Right lung (tissue), 5 donors: ENCODE measurements around the gene MYH14. TPM values are rescaled to one million over a fixed set of nuclear protein-coding genes. Genes with fewer than 3 reads are reported as not detected.
"Not testable (repeated sequence)": the region's sequence is repeated elsewhere in the genome, so short reads cannot be mapped to it uniquely, and the experiment has no call there.

Experiments used
- DNase-seq, 2 donors: peaks; one replicate each; pipeline ENCODE4 v3.0.0-alpha.2; 2013
- polyA plus RNA-seq, 5 donors: library from polyadenylated mRNA; unstranded; fragments of 120-200 nt; gene quantifications; one replicate each; pipeline versions ENCODE4 v1.2.1 to v1.2.3, GENCODE V29; 2013; ENCODE audit warnings: inconsistent platforms in 1 of 5, low replicate concordance in 1 of 5; ENCODE audit not compliant: insufficient read length in 5 of 5, insufficient read depth in 1 of 5

The MYH14 gene
- polyA plus RNA-seq, 5 donors = 30.6 to 77.6 (median 45.7) TPM

DNA sequence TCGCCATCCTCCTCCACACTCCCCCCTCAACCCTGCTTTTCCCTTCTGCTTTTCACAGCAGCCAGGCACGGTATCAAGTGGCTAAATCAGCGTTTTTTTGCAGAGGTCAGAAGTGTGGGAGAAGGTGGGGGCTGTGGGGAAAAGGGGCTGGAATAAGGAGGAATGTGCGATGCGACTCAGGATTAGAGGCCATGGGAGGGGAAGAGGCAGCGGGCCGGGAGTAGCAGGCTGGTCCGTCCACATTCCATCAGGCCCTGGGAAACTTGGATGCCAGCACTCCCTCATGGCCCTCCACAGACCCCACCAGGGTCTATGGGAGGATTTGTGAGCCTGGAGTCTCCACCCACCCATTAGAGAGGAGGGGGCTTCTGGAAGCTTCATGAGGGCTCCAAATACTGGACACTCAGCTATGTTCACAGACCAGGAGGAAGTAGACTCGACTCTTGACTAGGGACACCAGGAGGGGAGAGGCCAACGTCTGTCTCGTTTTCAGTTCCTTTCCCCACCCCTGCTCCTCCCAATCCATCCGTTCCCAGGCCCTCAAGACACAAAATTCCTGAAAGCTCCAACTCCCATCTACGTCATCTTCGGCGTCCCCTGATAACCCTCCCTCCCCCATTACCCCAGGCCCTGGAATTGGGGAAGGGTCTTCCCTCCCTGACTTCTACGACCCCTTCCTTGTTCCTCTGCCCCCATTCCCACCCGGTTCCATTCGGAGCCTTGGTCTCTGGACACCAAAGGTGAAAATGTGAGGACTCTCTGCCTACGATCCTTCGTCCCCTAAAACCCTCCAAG is 129.0 kb downstream of the MYH14 start:
- peak; percentile 53 to 65 for DNase-seq

DNA sequence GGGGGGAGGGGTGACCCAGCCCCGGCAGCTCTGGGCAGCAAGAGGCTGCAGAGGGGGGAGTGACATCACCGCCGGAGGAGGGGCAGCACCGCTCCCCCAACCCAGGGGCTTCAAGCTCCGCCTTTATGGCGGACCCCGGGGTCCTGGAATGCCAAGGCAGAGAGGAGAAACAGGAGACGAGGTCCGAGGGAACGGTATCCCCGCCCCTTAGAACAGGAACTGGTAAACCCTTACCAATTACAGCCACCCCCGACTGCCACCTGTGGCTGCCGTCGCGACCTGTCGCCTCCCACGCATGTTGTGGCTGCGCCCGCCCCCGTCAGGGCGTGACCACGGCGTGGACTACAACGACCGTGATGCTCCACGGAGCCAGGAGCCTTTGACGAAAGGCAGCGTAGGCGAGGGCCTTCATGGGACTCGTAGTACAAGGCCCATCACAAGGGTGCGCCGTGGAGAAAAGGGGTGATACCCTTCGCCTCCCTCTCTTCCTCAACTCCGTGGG is 129.9 kb downstream of the MYH14 start:
- peak; percentile 89 to 92 for DNase-seq

DNA sequence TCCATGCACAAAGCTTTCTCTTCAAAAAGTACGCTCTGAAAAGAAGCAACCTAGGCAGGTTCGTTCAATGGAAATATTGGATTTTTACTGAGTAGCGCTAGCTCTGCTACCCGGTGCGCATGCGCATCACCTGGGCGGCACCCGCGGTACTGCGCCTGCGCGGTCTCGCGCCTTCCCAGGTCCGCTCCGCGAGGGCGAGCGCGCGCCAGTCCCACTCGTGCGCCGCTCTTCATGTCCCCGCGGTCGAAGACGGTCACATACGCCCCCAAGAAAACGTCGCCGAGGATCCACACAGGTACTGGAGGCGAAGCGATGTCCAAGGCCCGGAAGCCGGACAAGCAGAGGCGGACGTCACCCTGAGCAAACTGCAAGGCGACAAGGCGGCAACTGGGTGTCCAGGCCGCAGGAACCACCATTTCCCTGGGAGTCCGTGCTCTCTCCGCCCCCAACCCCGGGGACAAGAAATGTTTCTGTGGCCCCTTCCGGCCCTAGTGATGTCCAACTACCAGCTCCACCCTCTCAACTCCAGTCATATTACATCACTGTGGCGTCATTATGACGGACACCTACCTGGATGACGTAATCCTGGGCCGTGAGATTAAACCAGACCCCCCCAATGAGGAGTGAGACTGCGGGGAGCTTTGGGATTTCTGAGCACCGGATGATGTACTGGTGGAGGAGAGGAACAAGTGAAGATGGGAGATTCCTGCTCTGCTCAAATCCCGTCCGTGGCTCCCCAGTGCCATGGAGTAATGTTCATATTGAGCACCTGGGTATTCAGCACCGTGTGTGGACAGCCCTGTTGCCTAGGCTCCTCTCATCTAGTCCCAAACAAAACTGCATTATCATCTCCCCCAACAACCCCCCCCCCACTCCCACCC is 130.6 kb downstream of the MYH14 start:
- DNase-seq = peak; percentile 90 to 93

DNA sequence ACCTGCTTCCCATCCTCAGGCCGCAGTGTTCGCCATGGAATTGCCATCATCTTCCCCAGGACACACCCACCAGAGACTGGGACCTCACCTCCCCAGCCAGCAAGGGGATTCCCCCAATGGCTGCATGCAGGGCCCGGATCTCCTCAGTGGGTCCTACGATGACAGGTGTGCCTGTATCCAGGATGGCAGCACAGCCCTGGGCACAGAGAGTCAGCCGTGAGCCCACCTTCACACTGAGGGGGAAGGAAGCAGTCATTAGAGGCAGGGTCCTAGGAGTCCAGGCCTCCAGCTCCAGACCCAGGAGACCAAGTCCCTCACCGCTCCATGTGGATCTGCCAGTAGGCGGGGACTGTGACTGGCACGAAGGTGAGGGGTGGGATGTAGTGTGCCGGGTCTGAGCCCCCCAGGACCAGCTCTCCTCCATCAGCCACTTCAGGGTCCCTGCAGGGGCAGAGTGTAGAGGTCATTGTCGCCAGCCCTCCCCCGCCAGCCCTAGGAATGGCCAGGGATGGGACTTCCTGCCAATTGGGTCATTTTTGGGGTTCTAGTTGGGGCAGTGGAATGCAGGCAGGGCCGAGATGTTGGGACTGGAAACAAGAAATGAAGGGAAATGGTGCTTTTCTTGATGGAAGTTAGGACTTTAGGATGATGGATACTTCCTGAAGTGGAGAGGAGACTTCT is 131.5 kb downstream of the MYH14 start:
- no peak for DNase-seq

DNA sequence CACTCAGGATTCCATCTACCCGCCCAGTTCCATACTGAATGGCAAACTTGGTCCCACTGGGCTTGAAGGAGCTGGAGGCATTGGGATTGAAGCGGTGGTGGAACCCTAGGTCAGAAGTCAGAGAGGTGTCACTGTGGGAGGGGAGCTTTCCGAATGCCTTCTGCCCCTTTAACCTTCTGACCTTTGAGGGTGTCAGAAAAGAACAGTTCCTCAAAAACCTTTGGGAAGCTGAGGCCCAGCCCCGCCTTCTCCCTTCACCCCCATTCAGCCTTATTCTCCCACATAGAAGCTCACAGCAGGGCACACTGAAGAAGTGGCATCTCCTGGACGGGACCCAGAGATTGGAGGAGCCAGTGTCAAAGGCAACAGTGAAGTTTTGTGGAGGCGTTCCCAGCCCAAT is 133.6 kb downstream of the MYH14 start:
- not testable (repeated sequence) for DNase-seq

DNA sequence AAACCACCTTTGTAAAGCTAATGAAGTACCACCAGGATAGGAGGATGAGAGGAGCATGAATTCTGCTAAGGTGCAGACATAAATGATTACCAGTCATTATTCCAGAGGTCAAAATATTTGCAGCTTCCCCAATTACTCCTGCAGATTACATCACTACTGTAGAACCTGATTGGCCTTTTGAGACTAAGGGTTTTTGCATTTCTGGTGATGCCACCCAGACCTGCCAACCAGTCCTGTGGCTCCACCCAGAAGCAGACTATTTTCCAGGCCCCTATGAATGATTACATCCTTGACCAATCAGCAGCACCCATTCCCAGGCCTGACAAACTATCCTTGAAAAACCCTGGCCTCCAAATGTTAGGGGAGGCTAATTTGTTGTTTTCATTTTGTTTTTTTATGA is 136.9 kb downstream of the MYH14 start:
- DNase-seq = no peak

DNA sequence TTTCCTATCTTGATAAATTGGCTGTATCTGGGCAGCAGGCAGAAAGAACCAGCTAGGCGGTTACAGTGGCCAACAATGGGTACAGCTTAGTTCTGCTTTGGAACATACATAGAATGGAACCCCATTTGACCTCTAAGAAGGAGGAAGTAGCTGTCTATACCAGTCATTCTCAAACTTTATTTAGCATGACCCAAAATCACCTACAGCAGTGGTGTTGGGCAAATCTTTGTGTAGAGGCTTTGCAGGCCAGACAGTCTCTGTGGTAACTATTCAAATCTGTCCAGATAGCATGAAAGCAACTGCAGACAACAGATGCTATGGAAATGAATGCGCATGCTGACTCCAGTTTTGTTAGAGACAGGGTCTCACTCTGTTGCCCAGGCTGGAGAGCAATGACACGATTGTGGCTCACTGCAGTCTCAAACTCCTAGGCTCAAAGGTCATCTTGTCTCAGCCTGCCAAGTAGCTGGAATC is 137.7 kb downstream of the MYH14 start:
- no peak for DNase-seq

DNA sequence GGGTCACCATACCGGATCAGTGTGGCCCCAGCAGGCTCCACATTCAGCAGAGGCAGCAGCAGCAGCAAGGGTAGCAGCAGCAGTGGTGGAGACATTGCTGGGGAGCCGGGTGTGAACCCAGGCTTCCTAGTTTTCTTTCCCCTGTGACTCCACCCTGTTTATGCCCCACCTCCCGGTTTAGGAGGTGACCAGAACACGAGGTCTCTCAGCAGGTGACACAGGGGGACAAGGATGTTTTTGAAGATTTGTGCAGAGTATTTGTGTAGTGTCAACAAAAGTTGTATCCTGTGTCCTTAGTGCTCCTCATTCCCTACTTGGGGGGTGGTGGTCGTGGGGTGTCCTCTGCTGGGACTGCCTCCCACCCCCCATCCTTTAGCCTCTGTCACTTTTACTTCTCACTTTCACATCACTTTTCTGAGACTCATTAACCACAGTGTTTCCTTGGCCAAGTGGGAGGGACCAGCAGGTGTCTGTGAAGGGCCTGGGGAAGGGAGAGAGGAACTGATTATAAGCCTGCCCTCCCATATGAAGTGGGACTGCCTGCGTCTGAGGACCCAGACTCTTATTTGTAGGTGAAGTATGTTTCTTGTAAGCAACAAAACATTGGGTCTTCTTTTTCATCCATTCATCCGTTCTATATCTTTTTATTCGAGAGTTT is 141.4 kb downstream of the MYH14 start:
- DNase-seq = no peak

DNA sequence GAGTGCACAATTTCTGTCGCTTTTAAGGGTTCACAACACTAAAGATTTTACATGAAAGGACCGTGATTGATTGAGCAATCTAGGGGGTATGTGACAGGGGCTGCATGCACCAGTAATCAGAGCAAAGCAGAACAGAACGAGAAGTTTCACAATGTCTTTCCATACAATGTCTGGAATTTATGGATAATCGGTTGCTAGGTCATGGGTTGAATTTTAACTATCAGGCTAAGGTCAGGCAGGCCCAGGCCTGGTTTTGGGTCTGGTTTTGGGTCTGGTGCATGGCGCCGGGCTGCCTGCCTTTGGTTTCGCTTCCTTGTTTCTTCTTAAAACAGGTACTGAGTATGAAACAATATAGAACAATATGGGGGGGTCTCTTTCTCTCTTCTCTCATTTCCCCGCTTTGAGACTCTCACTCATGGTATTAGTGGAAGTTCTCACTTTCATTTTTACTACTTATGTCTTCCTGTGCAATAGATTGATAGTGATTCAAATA is 143.7 kb downstream of the MYH14 start:
- not testable (repeated sequence) for DNase-seq

DNA sequence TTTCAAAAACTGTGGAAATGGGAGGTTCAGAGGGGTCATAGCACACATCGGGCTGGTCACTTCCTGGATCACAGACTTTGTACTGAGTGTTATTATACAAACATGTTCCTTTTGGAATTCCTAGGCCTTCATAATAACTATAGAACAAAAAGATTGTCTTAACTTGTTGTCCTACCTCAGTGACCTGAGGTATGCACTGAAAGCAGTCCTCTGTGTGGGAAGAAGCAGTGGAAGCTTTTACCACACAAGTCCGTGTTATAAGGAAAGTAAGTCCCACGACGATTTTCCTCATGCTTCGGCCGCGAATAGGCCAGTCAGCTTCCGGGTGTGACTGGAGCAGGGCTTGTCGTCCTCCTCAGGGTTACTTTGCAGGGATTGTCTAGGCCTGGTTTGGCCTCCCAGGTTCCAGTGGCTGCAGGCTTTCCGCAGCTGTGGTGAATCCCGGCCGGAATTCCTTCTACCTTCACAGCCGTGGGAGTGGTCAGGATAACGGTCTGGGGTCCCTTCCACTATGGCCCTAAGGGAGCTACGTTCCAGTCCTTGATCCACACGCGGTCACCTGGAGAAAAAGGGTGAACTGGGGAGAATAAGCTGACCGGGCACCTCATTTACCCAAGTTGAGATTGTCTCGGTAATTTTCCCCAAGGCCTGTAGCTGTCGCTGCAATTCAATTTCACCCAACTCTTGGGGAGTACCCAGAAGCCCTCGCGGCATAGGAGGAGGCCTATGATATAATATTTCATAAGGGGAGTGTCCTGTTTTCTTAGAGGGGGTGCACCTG is 146.0 kb downstream of the MYH14 start:
- DNase-seq = no peak

DNA sequence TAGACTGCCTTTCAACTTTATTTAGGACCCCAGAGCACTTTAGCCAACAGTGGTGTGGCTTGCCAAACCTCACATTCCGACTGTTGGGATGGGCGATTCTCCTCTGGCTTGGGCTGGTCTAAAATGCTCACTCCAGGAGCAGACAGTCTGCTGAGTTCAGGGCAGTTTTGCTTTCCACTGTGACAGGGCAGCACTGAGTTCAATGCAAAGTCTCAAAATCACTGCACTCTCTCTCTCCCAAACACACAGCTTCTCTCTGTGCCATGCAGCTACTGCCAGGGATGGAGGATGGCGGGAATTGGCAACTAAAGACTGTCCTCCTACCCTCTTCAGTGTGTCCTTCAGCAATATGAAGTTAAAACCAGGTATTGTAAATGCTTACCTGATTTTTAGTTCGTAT is 148.8 kb downstream of the MYH14 start:
- no peak for DNase-seq

DNA sequence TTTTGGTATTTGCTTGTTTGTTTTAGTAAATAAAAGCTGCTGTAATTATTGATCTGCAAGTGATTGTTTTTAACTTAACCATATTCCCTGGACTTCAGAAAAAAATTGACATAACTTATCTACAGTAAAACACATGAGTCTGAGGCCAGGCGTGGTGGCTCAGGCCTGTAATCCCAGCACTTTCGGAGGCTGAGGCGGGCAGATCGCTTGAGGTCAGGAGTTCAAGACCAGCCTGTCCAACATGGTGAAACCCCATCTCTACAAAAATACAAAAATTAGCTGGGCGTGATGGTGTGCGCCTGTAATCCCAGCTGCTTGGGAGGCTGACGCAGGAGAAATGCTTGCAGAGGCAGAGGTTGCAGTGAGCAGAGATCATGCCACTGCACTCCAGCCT is 150.1 kb downstream of the MYH14 start:
- not testable (repeated sequence) for DNase-seq

DNA sequence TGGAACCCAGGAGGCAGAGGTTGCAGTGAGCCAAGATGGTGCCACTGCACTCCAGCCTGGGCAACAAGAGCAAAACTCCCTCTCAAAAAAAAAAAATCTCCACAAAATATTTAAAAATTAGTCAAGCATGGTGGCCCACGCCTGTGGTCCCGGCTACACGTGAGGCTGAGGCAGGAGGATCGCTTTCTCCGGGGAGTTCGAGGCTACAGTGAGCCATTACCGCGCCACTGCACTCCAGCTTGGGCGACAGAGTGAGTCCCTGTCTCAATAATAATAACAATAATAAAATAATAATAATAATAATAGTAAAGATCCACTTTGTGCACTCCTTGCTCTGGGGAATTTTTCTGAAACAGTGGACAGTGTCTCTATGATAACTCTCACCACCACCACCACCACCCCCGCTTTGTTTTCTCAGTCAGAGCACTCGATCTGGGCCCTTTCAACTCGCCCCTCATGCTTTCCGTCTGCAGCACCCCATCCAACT is 153.3 kb downstream of the MYH14 start:
- DNase-seq = no peak

DNA sequence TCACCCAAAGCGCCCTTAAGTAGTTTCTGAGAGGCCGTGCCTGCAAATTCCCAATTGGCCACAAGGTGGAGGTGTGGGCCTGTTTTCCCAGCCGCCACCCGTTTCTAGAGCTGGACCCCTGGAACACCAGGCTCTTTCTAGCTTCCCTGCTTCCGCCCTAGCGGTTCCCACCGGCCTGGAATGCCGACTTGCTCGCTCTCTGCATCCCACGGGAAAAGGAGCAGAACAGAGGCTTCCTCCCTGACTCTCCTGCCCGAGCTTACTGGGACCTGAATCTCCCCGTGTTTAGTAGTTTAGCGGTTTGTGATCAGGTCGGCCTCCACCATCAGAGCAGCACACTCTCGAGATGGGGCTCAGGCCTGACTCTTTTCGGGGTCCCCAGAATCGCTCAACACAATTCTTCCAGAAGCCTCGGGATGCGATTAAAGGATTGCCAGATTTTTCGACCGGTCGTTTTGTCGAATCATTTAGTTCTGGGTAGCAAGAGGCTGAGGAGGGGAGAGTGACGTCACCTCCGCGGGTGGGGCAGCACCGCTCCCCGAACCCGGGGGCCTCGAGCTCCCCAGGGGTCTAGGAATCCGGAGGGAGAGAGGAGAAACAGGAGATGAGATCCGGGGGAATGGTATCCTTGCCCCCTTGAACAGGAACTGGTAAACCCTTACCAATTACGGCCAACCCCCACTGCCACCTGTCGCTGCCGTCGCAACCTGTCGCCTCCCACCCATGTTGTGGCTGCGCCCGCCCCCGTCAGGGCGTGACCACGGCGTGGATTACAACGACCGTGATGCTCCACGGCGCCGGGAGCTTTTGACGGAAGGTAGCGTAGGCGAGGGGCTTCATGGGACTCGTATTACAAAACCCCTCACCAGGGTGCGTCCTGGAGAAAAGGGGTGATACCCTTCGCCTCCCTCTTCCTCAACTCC is 154.0 kb downstream of the MYH14 start:
- peak; percentile 45 to 56 for DNase-seq

DNA sequence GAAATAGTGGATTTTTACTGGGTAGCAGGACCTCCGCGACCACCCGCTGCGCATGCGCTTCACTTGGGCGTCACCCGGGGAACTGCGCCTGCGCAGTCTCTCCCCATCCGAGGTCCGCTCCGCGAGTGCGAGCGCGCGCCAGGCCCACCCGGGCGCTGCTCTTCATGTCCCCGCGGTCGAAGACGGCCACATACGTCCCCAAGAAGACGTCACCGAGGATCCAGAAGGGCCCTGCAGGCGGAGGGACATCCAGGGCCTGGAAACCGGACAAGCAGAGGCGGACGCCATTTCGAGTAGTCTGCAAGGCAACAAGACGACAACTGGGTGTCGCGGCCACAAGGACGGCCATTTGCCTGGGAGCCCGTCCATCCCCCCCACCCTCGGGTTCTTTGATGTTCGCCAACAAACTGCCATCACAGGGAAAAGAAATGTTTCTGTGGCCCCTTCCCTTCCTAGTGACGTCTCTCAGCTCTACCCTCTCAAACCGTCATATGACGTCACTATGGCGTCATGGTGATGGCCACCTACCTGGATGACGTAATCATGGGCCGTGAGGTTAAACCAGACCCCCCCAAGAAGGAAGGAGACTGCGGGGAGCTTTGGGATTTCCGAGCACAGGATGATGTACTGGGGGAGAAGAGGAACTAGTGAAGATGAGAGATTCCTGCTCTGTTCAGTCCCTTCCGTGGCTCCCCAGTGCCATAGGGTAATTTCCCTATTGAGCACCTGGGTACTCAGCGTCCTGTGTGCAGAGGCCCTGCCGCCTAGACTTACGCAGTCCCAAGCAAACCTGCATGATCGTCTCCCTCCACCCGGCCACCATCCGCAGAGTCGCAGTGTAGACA is 155.3 kb downstream of the MYH14 start:
- DNase-seq = peak; percentile 63 to 70

DNA sequence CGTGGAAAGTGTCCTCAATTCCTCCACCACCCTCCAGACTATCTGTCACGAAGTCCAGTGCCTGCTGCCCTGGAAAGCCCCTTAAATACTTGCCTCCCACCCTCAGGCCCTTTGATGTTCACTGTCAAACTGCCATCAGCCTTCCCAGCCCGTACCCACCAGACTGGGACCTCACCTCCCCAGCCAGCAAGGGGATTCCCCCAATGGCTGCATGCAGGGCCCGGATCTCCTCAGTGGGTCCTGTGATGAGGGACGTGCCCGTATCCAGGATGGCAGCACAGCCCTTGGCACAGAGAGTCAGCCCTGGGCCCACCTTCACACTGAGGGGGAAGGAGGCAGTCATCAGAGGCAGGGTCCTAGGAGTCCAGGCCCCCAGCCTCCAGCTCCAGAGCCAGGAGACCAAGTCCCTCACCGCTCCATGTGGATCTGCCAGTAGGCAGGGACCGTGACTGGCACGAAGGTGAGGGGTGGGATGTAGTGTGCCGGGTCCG is 156.0 kb downstream of the MYH14 start:
- DNase-seq = no peak
